HepG2 (cell line): ENCODE measurements around the gene C2. TPM values are rescaled to one million over a fixed set of nuclear protein-coding genes. Genes with fewer than 3 reads are reported as not detected.
A peak's percentile ranks its signal among the peaks of the same experiment; 100 is the strongest.

Source experiments
- ADNP ChIP-seq: sonication (generic); formaldehyde crosslinking; IDR thresholded peaks from 2 replicates; pipeline ENCODE4 v1.4.0; 2020; ENCODE audit warnings: missing genetic modification reagents
- FOXJ3 ChIP-seq: sonication (generic); formaldehyde crosslinking; IDR thresholded peaks from 2 replicates; pipeline ENCODE4 v1.4.0; 2020; ENCODE audit warnings: missing genetic modification reagents, mild to moderate bottlenecking, borderline replicate concordance
- GATAD1 ChIP-seq: IDR thresholded peaks from 2 replicates; pipeline ENCODE4 v1.6.1; 2016; ENCODE audit warnings: missing genetic modification reagents, missing compliant biosample characterization
- HCFC1 ChIP-seq: fragments of 150-350 bp; IDR thresholded peaks from 2 replicates; pipeline ENCODE4 v1.6.1; 2014; ENCODE audit warnings: low read depth, low read length
- MTA1 ChIP-seq: sonication (generic); formaldehyde crosslinking; IDR thresholded peaks from 2 replicates; pipeline ENCODE4 v1.4.0; 2020; ENCODE audit warnings: missing genetic modification reagents, mild to moderate bottlenecking, borderline replicate concordance
- MXD4 ChIP-seq: IDR thresholded peaks from 2 replicates; pipeline ENCODE4 v1.6.1; 2016; ENCODE audit warnings: mild to moderate bottlenecking, missing biosample characterization, missing genetic modification reagents
- SSRP1 ChIP-seq: IDR thresholded peaks from 2 replicates; pipeline ENCODE4 v1.6.1; 2016; ENCODE audit warnings: control low read depth
- ZNF180 ChIP-seq: sonication (generic); formaldehyde crosslinking; IDR thresholded peaks from 2 replicates; pipeline ENCODE4 v1.4.0; 2020; ENCODE audit warnings: low read depth, missing genetic modification reagents, borderline replicate concordance
- ZNF280B ChIP-seq: sonication (generic); formaldehyde crosslinking; IDR thresholded peaks from 2 replicates; pipeline ENCODE4 v1.5.0; 2020; ENCODE audit warnings: missing genetic modification reagents, mild to moderate bottlenecking, borderline replicate concordance
- ZNF446 ChIP-seq: sonication (generic); formaldehyde crosslinking; IDR thresholded peaks from 2 replicates; pipeline ENCODE4 v1.5.0; 2020; ENCODE audit warnings: mild to moderate bottlenecking, missing genetic modification reagents
- ZNF547 ChIP-seq: sonication (generic); formaldehyde crosslinking; IDR thresholded peaks from 2 replicates; pipeline ENCODE4 v1.5.1; 2020; ENCODE audit warnings: mild to moderate bottlenecking, missing genetic modification reagents
- ZNF598 ChIP-seq: sonication (generic); formaldehyde crosslinking; IDR thresholded peaks from 2 replicates; pipeline ENCODE4 v1.5.1; 2020; ENCODE audit warnings: mild to moderate bottlenecking, missing genetic modification reagents, borderline replicate concordance
- ZNF605 ChIP-seq: sonication (generic); formaldehyde crosslinking; IDR thresholded peaks from 2 replicates; pipeline ENCODE4 v1.8.0; 2022; ENCODE audit warnings: mild to moderate bottlenecking, missing genetic modification reagents
- ZNF609 ChIP-seq: sonication (generic); formaldehyde crosslinking; IDR thresholded peaks from 2 replicates; pipeline ENCODE4 v1.4.0; 2020; ENCODE audit warnings: mild to moderate bottlenecking, missing genetic modification reagents, borderline replicate concordance
- ZNF75D ChIP-seq: sonication (generic); formaldehyde crosslinking; IDR thresholded peaks from 2 replicates; pipeline ENCODE4 v1.8.1; 2023; ENCODE audit warnings: missing genetic modification reagents, mild to moderate bottlenecking, borderline replicate concordance
- ZSCAN22 ChIP-seq: sonication (generic); formaldehyde crosslinking; IDR thresholded peaks from 2 replicates; pipeline ENCODE4 v1.4.0; 2020; ENCODE audit warnings: mild to moderate bottlenecking, missing genetic modification reagents
- polyA plus RNA-seq, 8 experiments: library from polyadenylated mRNA; depleted of rRNA in 3 of 8; stranded (reverse) in 7 of 8; unstranded in 1 of 8; fragments of >200 nt; fragmentation: Illumina TruSeq in 4 of 8; extraction: Trizol in 4 of 8; gene quantifications; 2 replicates each; pipeline versions ENCODE4 v1.2.1 to v1.2.3, GENCODE V29; 2011 to 2016; ENCODE audit warnings: low read depth in 4 of 8, missing spikeins in 1 of 8, mixed read lengths in 1 of 8; ENCODE audit not compliant: insufficient read depth in 1 of 8
- total RNA-seq, 5 experiments: library from RNA; depleted of rRNA; stranded (reverse); fragments of >200 nt; fragmentation: Illumina TruSeq; extraction: Trizol; gene quantifications; 2 replicates each; pipeline ENCODE4 v1.2.3, GENCODE V29; 2016; ENCODE audit warnings: low read depth in 1 of 5
- TF ChIP-seq, protein P1 (sequence below): sonication (generic); formaldehyde crosslinking; IDR thresholded peaks from 2 replicates; pipeline ENCODE4 v1.4.0; 2020; ENCODE audit warnings: missing genetic modification reagents
- TF ChIP-seq, protein P2 (sequence below): sonication (generic); formaldehyde crosslinking; IDR thresholded peaks from 2 replicates; pipeline ENCODE4 v1.5.0; 2020; ENCODE audit warnings: missing genetic modification reagents
- TF ChIP-seq, protein P3 (sequence below): sonication (generic); formaldehyde crosslinking; IDR thresholded peaks from 2 replicates; pipeline ENCODE4 v1.4.0; 2020; ENCODE audit warnings: missing genetic modification reagents

C2 gene
- total and polyA plus RNA-seq, 2 of the 13 experiments (the other 11 are each of a cell fraction or from before 2014, with no cell fraction given) = 165 to 307 TPM

- TF ChIP-seq, protein P1, sequence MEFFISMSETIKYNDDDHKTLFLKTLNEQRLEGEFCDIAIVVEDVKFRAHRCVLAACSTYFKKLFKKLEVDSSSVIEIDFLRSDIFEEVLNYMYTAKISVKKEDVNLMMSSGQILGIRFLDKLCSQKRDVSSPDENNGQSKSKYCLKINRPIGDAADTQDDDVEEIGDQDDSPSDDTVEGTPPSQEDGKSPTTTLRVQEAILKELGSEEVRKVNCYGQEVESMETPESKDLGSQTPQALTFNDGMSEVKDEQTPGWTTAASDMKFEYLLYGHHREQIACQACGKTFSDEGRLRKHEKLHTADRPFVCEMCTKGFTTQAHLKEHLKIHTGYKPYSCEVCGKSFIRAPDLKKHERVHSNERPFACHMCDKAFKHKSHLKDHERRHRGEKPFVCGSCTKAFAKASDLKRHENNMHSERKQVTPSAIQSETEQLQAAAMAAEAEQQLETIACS = peak; percentile 61
- peak; percentile 55; the same call in 1 of the 2 replicates for TF ChIP-seq GATAD1 (CRISPR knock-in tag)
- TF ChIP-seq, protein P2, sequence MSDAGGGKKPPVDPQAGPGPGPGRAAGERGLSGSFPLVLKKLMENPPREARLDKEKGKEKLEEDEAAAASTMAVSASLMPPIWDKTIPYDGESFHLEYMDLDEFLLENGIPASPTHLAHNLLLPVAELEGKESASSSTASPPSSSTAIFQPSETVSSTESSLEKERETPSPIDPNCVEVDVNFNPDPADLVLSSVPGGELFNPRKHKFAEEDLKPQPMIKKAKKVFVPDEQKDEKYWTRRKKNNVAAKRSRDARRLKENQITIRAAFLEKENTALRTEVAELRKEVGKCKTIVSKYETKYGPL (CRISPR knock-in tag) = no peak
- no peak for TF ChIP-seq ZNF609 (CRISPR knock-in tag)
- peak; percentile 40; the same call in 1 of the 2 replicates for TF ChIP-seq SSRP1 (CRISPR knock-in tag)
- TF ChIP-seq ZNF605 (CRISPR knock-in tag) = no peak
- TF ChIP-seq MXD4 (CRISPR knock-in tag) = no peak
- no peak for TF ChIP-seq MTA1 (CRISPR knock-in tag)
- TF ChIP-seq, protein P3, sequence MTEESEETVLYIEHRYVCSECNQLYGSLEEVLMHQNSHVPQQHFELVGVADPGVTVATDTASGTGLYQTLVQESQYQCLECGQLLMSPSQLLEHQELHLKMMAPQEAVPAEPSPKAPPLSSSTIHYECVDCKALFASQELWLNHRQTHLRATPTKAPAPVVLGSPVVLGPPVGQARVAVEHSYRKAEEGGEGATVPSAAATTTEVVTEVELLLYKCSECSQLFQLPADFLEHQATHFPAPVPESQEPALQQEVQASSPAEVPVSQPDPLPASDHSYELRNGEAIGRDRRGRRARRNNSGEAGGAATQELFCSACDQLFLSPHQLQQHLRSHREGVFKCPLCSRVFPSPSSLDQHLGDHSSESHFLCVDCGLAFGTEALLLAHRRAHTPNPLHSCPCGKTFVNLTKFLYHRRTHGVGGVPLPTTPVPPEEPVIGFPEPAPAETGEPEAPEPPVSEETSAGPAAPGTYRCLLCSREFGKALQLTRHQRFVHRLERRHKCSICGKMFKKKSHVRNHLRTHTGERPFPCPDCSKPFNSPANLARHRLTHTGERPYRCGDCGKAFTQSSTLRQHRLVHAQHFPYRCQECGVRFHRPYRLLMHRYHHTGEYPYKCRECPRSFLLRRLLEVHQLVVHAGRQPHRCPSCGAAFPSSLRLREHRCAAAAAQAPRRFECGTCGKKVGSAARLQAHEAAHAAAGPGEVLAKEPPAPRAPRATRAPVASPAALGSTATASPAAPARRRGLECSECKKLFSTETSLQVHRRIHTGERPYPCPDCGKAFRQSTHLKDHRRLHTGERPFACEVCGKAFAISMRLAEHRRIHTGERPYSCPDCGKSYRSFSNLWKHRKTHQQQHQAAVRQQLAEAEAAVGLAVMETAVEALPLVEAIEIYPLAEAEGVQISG (CRISPR knock-in tag) = peak; percentile 59; the same call in 1 of the 2 replicates
- no peak for TF ChIP-seq ZNF75D (CRISPR knock-in tag)
- TF ChIP-seq FOXJ3 = no peak
- no peak for TF ChIP-seq ADNP (CRISPR knock-in tag)
- TF ChIP-seq HCFC1 = peak; percentile 93
- no peak for TF ChIP-seq ZNF446 (CRISPR knock-in tag)
- no peak for TF ChIP-seq ZNF180 (CRISPR knock-in tag)
- 0 out of 2 replicates have a peak, but pooled peaks have one; percentile 1 for TF ChIP-seq ZNF547 (CRISPR knock-in tag)
- TF ChIP-seq ZSCAN22 (CRISPR knock-in tag) = no peak
- no peak for TF ChIP-seq ZNF280B (CRISPR knock-in tag)
- no peak for TF ChIP-seq ZNF598
Observed at GRCh38 chr6:31898383-31899011, 29.0 kb upstream of the C2 start (continued).
